ENCODE measurements around the gene DCHS1. TPM values are rescaled to one million over a fixed set of nuclear protein-coding genes. Genes with fewer than 3 reads are reported as not detected.

The DCHS1 gene
- polyA plus RNA-seq, 1 experiment, result 8.7 TPM

DNA sequence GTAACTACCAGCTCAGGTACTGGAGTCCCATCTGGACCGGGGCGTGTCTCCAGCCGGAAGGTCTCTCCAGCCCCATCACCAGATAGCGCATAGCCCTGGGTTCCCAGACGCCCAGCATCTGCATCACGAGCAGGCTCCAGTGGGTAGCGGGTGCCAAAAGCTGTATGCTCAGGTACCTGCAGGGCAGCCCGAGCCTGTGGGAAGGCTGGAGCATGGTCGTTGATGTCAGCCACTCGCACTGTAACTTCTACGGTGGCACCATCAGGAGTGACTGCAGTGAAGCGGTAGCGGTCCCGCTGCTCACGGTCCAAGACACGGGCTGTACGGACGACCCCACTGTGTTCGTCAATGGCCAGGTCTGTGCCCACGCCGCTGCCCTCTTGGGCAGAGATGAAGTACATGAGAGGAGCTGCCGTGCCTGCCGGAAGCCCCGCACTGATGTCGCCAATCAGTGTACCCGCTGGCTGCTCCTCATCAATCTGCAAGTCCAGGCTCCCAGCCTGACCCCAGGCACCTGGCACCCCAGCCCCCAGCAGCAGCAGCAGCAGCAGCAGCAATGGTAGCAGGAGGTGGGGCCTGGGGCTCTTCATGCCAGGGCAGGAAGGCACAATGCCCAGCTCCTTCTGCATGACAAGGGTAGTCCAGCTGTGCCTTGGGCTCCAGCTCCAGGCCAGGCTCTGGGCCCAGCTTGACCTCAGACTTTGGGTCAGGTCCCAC is 14.5 kb downstream of the DCHS1 start:
- Histone ChIP-seq H3K9me3 (ENCODE audit: control insufficient read depth, insufficient read depth, low read length) (no peaks in the 10 kb centered on the region; the same call in 1 of the 2 replicates), H3K27me3 (ENCODE audit: control insufficient read depth, insufficient read depth, low read length) (no peaks in the 10 kb centered on the region), H3K27ac (ENCODE audit: low read depth, low read length) (no peak overlapping the region), H3K4me3 (ENCODE audit: low read depth, low read length) (no peak overlapping the region)
- POLR2A ChIA-PET, result no interaction called here
- TF ChIP-seq, protein P1, sequence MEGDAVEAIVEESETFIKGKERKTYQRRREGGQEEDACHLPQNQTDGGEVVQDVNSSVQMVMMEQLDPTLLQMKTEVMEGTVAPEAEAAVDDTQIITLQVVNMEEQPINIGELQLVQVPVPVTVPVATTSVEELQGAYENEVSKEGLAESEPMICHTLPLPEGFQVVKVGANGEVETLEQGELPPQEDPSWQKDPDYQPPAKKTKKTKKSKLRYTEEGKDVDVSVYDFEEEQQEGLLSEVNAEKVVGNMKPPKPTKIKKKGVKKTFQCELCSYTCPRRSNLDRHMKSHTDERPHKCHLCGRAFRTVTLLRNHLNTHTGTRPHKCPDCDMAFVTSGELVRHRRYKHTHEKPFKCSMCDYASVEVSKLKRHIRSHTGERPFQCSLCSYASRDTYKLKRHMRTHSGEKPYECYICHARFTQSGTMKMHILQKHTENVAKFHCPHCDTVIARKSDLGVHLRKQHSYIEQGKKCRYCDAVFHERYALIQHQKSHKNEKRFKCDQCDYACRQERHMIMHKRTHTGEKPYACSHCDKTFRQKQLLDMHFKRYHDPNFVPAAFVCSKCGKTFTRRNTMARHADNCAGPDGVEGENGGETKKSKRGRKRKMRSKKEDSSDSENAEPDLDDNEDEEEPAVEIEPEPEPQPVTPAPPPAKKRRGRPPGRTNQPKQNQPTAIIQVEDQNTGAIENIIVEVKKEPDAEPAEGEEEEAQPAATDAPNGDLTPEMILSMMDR (IDR thresholded peaks at IDR 0.05; ENCODE audit: low read depth, low read length), result no peak
- no peak for DNase-seq (ENCODE audit: low read depth, low spot score)
- CTCF ChIA-PET, result no interaction called here

DNA sequence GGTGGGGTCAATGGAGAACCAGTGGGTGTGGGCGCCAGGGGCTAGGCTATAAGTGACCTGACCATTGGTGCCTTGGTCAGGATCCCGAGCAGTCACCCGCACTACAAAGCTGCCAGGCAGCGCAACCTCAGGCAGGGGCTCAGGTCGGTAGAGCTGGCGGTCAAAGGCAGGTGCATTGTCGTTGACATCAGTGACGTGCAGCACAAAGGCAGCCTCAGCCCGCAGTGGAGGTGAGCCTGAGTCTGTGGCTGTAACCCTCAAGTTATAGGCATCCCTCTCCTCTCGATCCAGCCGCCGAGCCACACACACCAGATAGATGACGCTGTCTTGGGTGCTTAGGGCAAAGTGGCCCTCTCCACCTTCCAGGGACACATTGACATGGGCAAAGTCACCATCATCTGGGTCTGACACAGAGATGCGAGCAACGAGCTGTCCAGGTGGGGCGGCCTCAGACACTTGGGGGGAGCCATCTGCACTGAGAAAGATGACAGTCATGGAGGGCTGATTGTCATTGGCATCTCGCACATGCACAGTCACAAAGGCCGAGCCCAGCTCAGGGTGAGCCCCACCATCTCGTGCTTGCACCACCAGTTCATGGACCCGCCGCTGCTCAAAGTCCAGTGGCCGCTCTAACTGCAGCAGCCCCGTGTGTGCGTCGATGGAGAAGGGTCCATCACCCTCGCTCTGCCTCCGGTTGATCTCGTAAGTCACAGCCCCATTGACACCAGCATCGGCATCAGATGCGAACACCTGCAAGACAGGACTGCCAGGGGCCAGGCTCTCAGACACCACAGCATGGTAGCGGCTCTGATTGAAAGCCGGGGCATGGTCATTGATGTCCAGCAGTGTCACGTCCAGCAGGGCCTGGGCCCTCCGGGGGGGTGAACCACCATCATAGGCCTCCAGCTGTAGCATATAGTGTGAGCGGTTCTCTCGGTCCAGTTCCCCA is 15.3 kb downstream of the DCHS1 start:
- H3K27ac ChIP-seq (ENCODE audit: low read depth, low read length), result no peak overlapping the region
- no peaks in the 10 kb centered on the region for H3K27me3 ChIP-seq (ENCODE audit: control insufficient read depth, insufficient read depth, low read length)
- DNase-seq (ENCODE audit: low read depth, low spot score), result no peak
- TF ChIP-seq, protein P1 (IDR thresholded peaks at IDR 0.05; ENCODE audit: low read depth, low read length), result no peak
- no peak overlapping the region for H3K4me3 ChIP-seq (ENCODE audit: low read depth, low read length)
- ChIA-PET CTCF (no interaction called here), POLR2A (no interaction called here)
- no peaks in the 10 kb centered on the region; the same call in 1 of the 2 replicates for H3K9me3 ChIP-seq (ENCODE audit: control insufficient read depth, insufficient read depth, low read length)

DNA sequence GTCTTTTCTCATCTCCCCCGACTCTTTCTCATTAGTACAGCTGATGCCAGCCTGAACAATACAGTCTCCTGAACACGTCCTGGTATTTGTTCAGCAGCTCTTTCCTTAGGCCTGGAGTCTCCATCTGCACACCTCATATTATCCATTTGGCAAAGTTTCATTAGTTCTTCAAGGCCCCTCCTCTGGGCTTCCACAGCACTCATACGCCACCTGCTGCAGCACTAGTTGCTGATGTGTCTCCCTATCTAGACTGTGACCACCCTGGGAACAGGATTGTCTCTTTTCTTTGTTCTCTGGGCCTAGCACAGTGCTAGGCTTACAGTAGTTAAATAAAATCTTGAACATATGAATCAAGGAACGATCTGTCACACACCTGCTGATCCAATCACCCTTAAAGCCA is 17.2 kb downstream of the DCHS1 start:
- ChIA-PET POLR2A (no interaction called here), CTCF (no interaction called here)
- Histone ChIP-seq H3K27ac (ENCODE audit: low read depth, low read length) (no peak overlapping the region), H3K4me3 (ENCODE audit: low read depth, low read length) (no peak overlapping the region), H3K27me3 (ENCODE audit: control insufficient read depth, insufficient read depth, low read length) (no peaks in the 10 kb centered on the region), H3K9me3 (ENCODE audit: control insufficient read depth, insufficient read depth, low read length) (no peaks in the 10 kb centered on the region; the same call in 1 of the 2 replicates)
- no peak for DNase-seq (ENCODE audit: low read depth, low spot score)
- TF ChIP-seq, protein P1 (IDR thresholded peaks at IDR 0.05; ENCODE audit: low read depth, low read length), result no peak

DNA sequence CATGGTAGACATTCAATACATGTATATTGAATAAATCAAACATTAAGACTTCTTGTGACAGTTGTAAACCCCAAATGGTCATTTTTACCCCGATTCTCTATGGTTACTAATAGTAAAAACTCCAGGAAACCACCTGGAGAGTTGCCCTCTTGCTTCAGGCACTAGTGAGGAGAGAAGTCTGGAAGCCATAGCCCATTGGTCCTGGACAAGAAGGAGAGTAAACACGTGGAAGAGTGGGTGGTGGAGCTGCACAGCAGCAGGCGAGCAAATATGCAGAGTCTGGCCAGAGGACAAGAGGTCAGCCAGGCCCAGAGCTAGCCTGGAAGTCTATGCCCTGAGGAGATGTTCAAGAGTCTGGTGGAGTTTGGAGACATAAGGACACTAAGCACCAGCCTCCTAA is 17.7 kb downstream of the DCHS1 start:
- POLR2A ChIA-PET, result no interaction called here
- H3K4me3 ChIP-seq (ENCODE audit: low read depth, low read length), result no peak overlapping the region; the same call in 1 of the 2 replicates
- CTCF ChIA-PET, result no interaction called here
- TF ChIP-seq, protein P1 (IDR thresholded peaks at IDR 0.05; ENCODE audit: low read depth, low read length), result no peak
- H3K27me3 ChIP-seq (ENCODE audit: control insufficient read depth, insufficient read depth, low read length), result no peaks in the 10 kb centered on the region
- no peaks in the 10 kb centered on the region; the same call in 1 of the 2 replicates for H3K9me3 ChIP-seq (ENCODE audit: control insufficient read depth, insufficient read depth, low read length)
- H3K27ac ChIP-seq (ENCODE audit: low read depth, low read length), result no peak overlapping the region
- no peak for DNase-seq (ENCODE audit: low read depth, low spot score)

- ChIA-PET CTCF (no interaction called here), POLR2A (no interaction called here)
- H3K27ac ChIP-seq (ENCODE audit: low read depth, low read length), result no peak overlapping the region
- H3K4me3 ChIP-seq (ENCODE audit: low read depth, low read length), result no peak overlapping the region
- DNase-seq (ENCODE audit: low read depth, low spot score), result no peak
- TF ChIP-seq, protein P1 (IDR thresholded peaks at IDR 0.05; ENCODE audit: low read depth, low read length), result no peak
- no peaks in the 10 kb centered on the region; the same call in 1 of the 2 replicates for H3K9me3 ChIP-seq (ENCODE audit: control insufficient read depth, insufficient read depth, low read length)
- H3K27me3 ChIP-seq (ENCODE audit: control insufficient read depth, insufficient read depth, low read length), result no peaks in the 10 kb centered on the region
Observed at GRCh38 chr11:6636480-6636879, 19.1 kb downstream of the DCHS1 start.

Data from AG04450 (cell line).